Esophagus muscularis mucosa (tissue), 4 donors: ENCODE data around the gene ADGRA1.

Experiments
- CTCF ChIP-seq, 3 experiments: fragments of 200-600 bp in 2 of 3; fragments of 450-650 bp in 1 of 3; sonication (generic) in 2 of 3; IDR thresholded peaks; one replicate each; pipeline ENCODE4 v1.5.1; 2017 to 2019; ENCODE audit warnings: antibody characterized with exemption in 3 of 3, mild to moderate bottlenecking in 2 of 3, moderate library complexity in 1 of 3
- EP300 ChIP-seq: sonication (generic); formaldehyde crosslinking; IDR thresholded peaks from one replicate; pipeline ENCODE4 v1.6.1; 2017; ENCODE audit warnings: antibody characterized with exemption
- POLR2A ChIP-seq: fragments of 450-650 bp; IDR thresholded peaks from one replicate; pipeline ENCODE4 v1.6.1; 2017; ENCODE audit warnings: antibody characterized with exemption, moderate library complexity, mild to moderate bottlenecking, low read depth
- POLR2AphosphoS5 ChIP-seq, 2 donors: sonication (generic); formaldehyde crosslinking; IDR thresholded peaks; one replicate each; pipeline ENCODE4 v1.6.1; 2017; ENCODE audit warnings: antibody characterized with exemption in 2 of 2

GRCh38 chr10:133059093-133059470 is 28.6 kb upstream of the ADGRA1 start:
- TF ChIP-seq CTCF (IDR thresholded peaks at IDR 0.05): no peak
- no peak for TF ChIP-seq EP300
- TF ChIP-seq POLR2AphosphoS5 (IDR thresholded peaks at IDR 0.05): no peak
- TF ChIP-seq POLR2A: no peak
